ENCODE results near the gene CCDC170. TPM values are rescaled to one million over a fixed set of nuclear protein-coding genes. Genes with fewer than 3 reads are reported as not detected.

CCDC170 gene
- total RNA-seq, 1 experiment from 2014 or later: not detected

GRCh38 chr6:151535476-151536187, 41.8 kb downstream of the CCDC170 start:
- Histone ChIP-seq H2AFZ (ENCODE audit: low read length) (no peak overlapping the region), H3K79me2 (ENCODE audit: low read length) (no peaks in the 10 kb centered on the region), H3K36me3 (ENCODE audit: low read depth, low read length) (no peaks in the 10 kb centered on the region), H3K9me3 (ENCODE audit: low read length) (peaks cover 4% of the 10 kb centered on the region; the same call in 1 of the 2 replicates), H3K27me3 (ENCODE audit: low read length) (no peaks in the 10 kb centered on the region), H4K20me1 (ENCODE audit: low read length) (no peaks in the 10 kb centered on the region), H3F3A (ENCODE audit: low read length, unreplicated experiment) (no peaks in the 10 kb centered on the region), H3K9ac (ENCODE audit: low read length) (no peak overlapping the region), H3K4me3 (ENCODE audit: low read length) (no peak overlapping the region), H3K4me1 (ENCODE audit: insufficient read depth, low read length) (no peaks in the 10 kb centered on the region), H3K4me2 (ENCODE audit: low read length) (no peak overlapping the region), H3K9me2 (replicated peaks; ENCODE audit: low read length) (no peaks in the 10 kb centered on the region), H3K27ac (ENCODE audit: low read length) (no peak overlapping the region)
- ChIA-PET POLR2A (ENCODE audit: unreplicated experiment) (no interaction called here), CTCF (no interaction called here)
- ATAC-seq: no peak
- intact Hi-C loops (cut with micrococcal nuclease): no loop called here
- DNase-seq: no peak
- no peak for TF ChIP-seq EZH2phosphoT487 (IDR thresholded peaks at IDR 0.05; ENCODE audit: borderline replicate concordance, low read length)
- no peak for TF ChIP-seq EZH2 (IDR thresholded peaks at IDR 0.05; ENCODE audit: low read length, unreplicated experiment)
- TF ChIP-seq, protein P1, sequence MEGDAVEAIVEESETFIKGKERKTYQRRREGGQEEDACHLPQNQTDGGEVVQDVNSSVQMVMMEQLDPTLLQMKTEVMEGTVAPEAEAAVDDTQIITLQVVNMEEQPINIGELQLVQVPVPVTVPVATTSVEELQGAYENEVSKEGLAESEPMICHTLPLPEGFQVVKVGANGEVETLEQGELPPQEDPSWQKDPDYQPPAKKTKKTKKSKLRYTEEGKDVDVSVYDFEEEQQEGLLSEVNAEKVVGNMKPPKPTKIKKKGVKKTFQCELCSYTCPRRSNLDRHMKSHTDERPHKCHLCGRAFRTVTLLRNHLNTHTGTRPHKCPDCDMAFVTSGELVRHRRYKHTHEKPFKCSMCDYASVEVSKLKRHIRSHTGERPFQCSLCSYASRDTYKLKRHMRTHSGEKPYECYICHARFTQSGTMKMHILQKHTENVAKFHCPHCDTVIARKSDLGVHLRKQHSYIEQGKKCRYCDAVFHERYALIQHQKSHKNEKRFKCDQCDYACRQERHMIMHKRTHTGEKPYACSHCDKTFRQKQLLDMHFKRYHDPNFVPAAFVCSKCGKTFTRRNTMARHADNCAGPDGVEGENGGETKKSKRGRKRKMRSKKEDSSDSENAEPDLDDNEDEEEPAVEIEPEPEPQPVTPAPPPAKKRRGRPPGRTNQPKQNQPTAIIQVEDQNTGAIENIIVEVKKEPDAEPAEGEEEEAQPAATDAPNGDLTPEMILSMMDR (conservative IDR thresholded peaks at IDR 0.05; ENCODE audit: low read depth, low read length): no peak
- BruUV-seq (replicated peaks): no TSS peak

- Histone ChIP-seq H3K4me3 (ENCODE audit: low read length) (no peak overlapping the region), H3K4me1 (ENCODE audit: insufficient read depth, low read length) (no peaks in the 10 kb centered on the region), H3K27ac (ENCODE audit: low read length) (no peak overlapping the region), H3K36me3 (ENCODE audit: low read depth, low read length) (no peaks in the 10 kb centered on the region), H3K9ac (ENCODE audit: low read length) (no peak overlapping the region), H3K9me3 (ENCODE audit: low read length) (peaks cover 4% of the 10 kb centered on the region; the same call in 1 of the 2 replicates), H3K27me3 (ENCODE audit: low read length) (no peaks in the 10 kb centered on the region), H3K9me2 (replicated peaks; ENCODE audit: low read length) (no peaks in the 10 kb centered on the region), H3K4me2 (ENCODE audit: low read length) (no peak overlapping the region), H3F3A (ENCODE audit: low read length, unreplicated experiment) (no peaks in the 10 kb centered on the region), H4K20me1 (ENCODE audit: low read length) (no peaks in the 10 kb centered on the region), H3K79me2 (ENCODE audit: low read length) (no peaks in the 10 kb centered on the region), H2AFZ (ENCODE audit: low read length) (no peak overlapping the region)
- POLR2A ChIA-PET (ENCODE audit: unreplicated experiment): no interaction called here
- DNase-seq (no peak), ATAC-seq (no peak)
- intact Hi-C loops (cut with micrococcal nuclease): no loop called here
- TF ChIP-seq, protein P1 (conservative IDR thresholded peaks at IDR 0.05; ENCODE audit: low read depth, low read length): no peak
- TF ChIP-seq EZH2phosphoT487 (IDR thresholded peaks at IDR 0.05; ENCODE audit: borderline replicate concordance, low read length): no peak
- no peak for TF ChIP-seq EZH2 (IDR thresholded peaks at IDR 0.05; ENCODE audit: low read length, unreplicated experiment)
- BruUV-seq (replicated peaks): no TSS peak
- CTCF ChIA-PET: no interaction called here
Measured at GRCh38 chr6:151536188-151536479, 42.3 kb downstream of the CCDC170 start.

- POLR2A ChIA-PET (ENCODE audit: unreplicated experiment): no interaction called here
Measured at GRCh38 chr6:151537556-151537955, 43.7 kb downstream of the CCDC170 start.

More at GRCh38 chr6:151537556-151537955, 43.7 kb downstream of the CCDC170 start:
- no TSS peak for BruUV-seq (replicated peaks)
- DNase-seq (no peak), ATAC-seq (no peak)
- CTCF ChIA-PET: no interaction called here
- Histone ChIP-seq H3K9ac (ENCODE audit: low read length) (no peak overlapping the region), H3K36me3 (ENCODE audit: low read depth, low read length) (no peaks in the 10 kb centered on the region), H2AFZ (ENCODE audit: low read length) (no peak overlapping the region), H3K4me3 (ENCODE audit: low read length) (no peak overlapping the region), H3K27ac (ENCODE audit: low read length) (no peak overlapping the region), H3K79me2 (ENCODE audit: low read length) (no peaks in the 10 kb centered on the region), H3K27me3 (ENCODE audit: low read length) (no peaks in the 10 kb centered on the region), H4K20me1 (ENCODE audit: low read length) (no peaks in the 10 kb centered on the region), H3K4me1 (ENCODE audit: insufficient read depth, low read length) (no peaks in the 10 kb centered on the region), H3F3A (ENCODE audit: low read length, unreplicated experiment) (no peaks in the 10 kb centered on the region), H3K9me2 (replicated peaks; ENCODE audit: low read length) (no peaks in the 10 kb centered on the region), H3K4me2 (ENCODE audit: low read length) (no peak overlapping the region), H3K9me3 (ENCODE audit: low read length) (peaks cover 4% of the 10 kb centered on the region; the same call in 1 of the 2 replicates)
- intact Hi-C loops (cut with micrococcal nuclease): no loop called here
- no peak for TF ChIP-seq EZH2phosphoT487 (IDR thresholded peaks at IDR 0.05; ENCODE audit: borderline replicate concordance, low read length)
- TF ChIP-seq EZH2 (IDR thresholded peaks at IDR 0.05; ENCODE audit: low read length, unreplicated experiment): no peak
- TF ChIP-seq, protein P1 (conservative IDR thresholded peaks at IDR 0.05; ENCODE audit: low read depth, low read length): no peak
